Esophagus muscularis mucosa (tissue), 4 donors: Measurements from ENCODE around the gene SPATA2L. TPM values are rescaled to one million over a fixed set of nuclear protein-coding genes. Genes with fewer than 3 reads are reported as not detected.
A peak's percentile ranks its signal among the peaks of the same experiment; 100 is the strongest.

ENCODE experiments used
- DNase-seq: peaks from one replicate; pipeline ENCODE4 v3.0.0-alpha.2; 2017; ENCODE audit errors: extremely low spot score
- H3K27ac ChIP-seq, 4 donors: fragments of 200-600 bp; sonication (generic); replicated peaks in 1 of 4; 1 replicate in 3 of 4; 2 replicates in 1 of 4; pipeline ENCODE4 v1.5.1; 2016 to 2019; ENCODE audit warnings: mild to moderate bottlenecking in 1 of 4
- H3K27me3 ChIP-seq, 4 donors: fragments of 200-600 bp; sonication (generic); one replicate each; pipeline versions ENCODE4 v1.5.1 to v1.6.0; 2016 to 2019
- H3K36me3 ChIP-seq, 4 donors: fragments of 200-600 bp; sonication (generic); one replicate each; pipeline ENCODE4 v1.5.1; 2016 to 2019
- H3K4me1 ChIP-seq, 4 donors: fragments of 200-600 bp; sonication (generic); one replicate each; pipeline ENCODE4 v1.5.1; 2016 to 2019
- H3K4me3 ChIP-seq, 4 donors: fragments of 200-600 bp; sonication (generic); 1 replicate in 2 of 4; 2 replicates in 2 of 4; pipeline ENCODE4 v1.5.1; 2016 to 2019; ENCODE audit warnings: mild to moderate bottlenecking in 4 of 4, moderate library complexity in 1 of 4
- H3K9me3 ChIP-seq, 4 donors: fragments of 200-600 bp; sonication (generic); 1 replicate in 3 of 4; 2 replicates in 1 of 4; pipeline ENCODE4 v1.5.1; 2016 to 2019
- CTCF ChIP-seq, 3 experiments: fragments of 200-600 bp in 2 of 3; fragments of 450-650 bp in 1 of 3; sonication (generic) in 2 of 3; IDR thresholded peaks; one replicate each; pipeline ENCODE4 v1.5.1; 2017 to 2019; ENCODE audit warnings: antibody characterized with exemption in 3 of 3, mild to moderate bottlenecking in 2 of 3, moderate library complexity in 1 of 3
- EP300 ChIP-seq: sonication (generic); formaldehyde crosslinking; IDR thresholded peaks from one replicate; pipeline ENCODE4 v1.6.1; 2017; ENCODE audit warnings: antibody characterized with exemption
- POLR2A ChIP-seq: fragments of 450-650 bp; IDR thresholded peaks from one replicate; pipeline ENCODE4 v1.6.1; 2017; ENCODE audit warnings: antibody characterized with exemption, moderate library complexity, mild to moderate bottlenecking, low read depth
- POLR2AphosphoS5 ChIP-seq, 2 donors: sonication (generic); formaldehyde crosslinking; IDR thresholded peaks; one replicate each; pipeline ENCODE4 v1.6.1; 2017; ENCODE audit warnings: antibody characterized with exemption in 2 of 2
- WGBS: methylation state at CpG from one replicate; pipeline ENCODE4 v1.1.5; 2018; 5-methylcytosine and 5-hydroxymethylcytosine counted together
- intact Hi-C: fragments of 100-400 bp; cut with DNase I; formaldehyde crosslinking; loops from one replicate; pipeline ENCODE4 v1.15.1; 2023
- total RNA-seq, 4 donors: library from RNA; depleted of rRNA; stranded (reverse); fragments of >200 nt; gene quantifications; one replicate each; pipeline versions ENCODE4 v1.1.0 to v1.2.1, GENCODE V29; 2016

SPATA2L gene
- total RNA-seq, 4 donors from 2014 or later: 10.8 to 32.0 (median 21.9) TPM

- WGBS: 90% methylated on average over 6 of the region's 7 CpGs
- intact Hi-C loops: no loop called here
- no peak for DNase-seq
- H3K27ac ChIP-seq: no peak overlapping the region
- no peaks in the 10 kb centered on the region for H3K27me3 ChIP-seq
- no peak overlapping the region for H3K4me3 ChIP-seq
- H3K36me3 ChIP-seq: peaks cover 0 to 47% (median 31%) of the 10 kb centered on the region in 4 donors
- H3K4me1 ChIP-seq: peaks cover 19 to 44% (median 24%) of the 10 kb centered on the region in 4 donors
- no peak for TF ChIP-seq POLR2A
- TF ChIP-seq EP300: no peak
- H3K9me3 ChIP-seq: no peaks in the 10 kb centered on the region
These were observed 41.4 kb downstream of the SPATA2L start for GRCh38 chr16:89660146-89660545.

GRCh38 chr16:89658221-89658879, 43.2 kb downstream of the SPATA2L start:
- Histone ChIP-seq H3K36me3 (peaks cover 0 to 43% (median 31%) of the 10 kb centered on the region in 4 donors), H3K27ac (peak overlapping the region; percentile 80 to 88 (median 84)), H3K9me3 (no peaks in the 10 kb centered on the region), H3K27me3 (no peaks in the 10 kb centered on the region), H3K4me3 (peak overlapping the region; percentile 82 to 98 (median 94)), H3K4me1 (peaks cover 19 to 48% (median 24%) of the 10 kb centered on the region in 4 donors)
- no peak for DNase-seq
- intact Hi-C loops: no loop called here
- 14% methylated on average over 24 of the region's 27 CpGs for WGBS
- TF ChIP-seq CTCF (IDR thresholded peaks at IDR 0.05) (no peak), POLR2AphosphoS5 (IDR thresholded peaks at IDR 0.05) (no peak), EP300 (no peak), POLR2A (no peak)

GRCh38 chr16:89657442-89658220, 43.9 kb downstream of the SPATA2L start, which contains the start of the genes CHMP1A and SPATA33:
TSS of gene CHMP1A (minus strand) at chr16:89657708. CDS start at chr16:89657588, 120 bp downstream.
TSS of gene SPATA33 (plus strand) at chr16:89657836. CDS start at chr16:89657912, 76 bp downstream.
- Histone ChIP-seq H3K9me3 (no peaks in the 10 kb centered on the region), H3K27me3 (no peaks in the 10 kb centered on the region), H3K4me3 (peak within 1 kb of the TSS; percentile 82 to 98 (median 94)), H3K36me3 (peaks cover 0 to 43% (median 33%) of the 10 kb centered on the region in 4 donors), H3K27ac (peak within 1 kb of the TSS; percentile 80 to 88 (median 84)), H3K4me1 (peaks cover 19 to 48% (median 24%) of the 10 kb centered on the region in 4 donors)
- WGBS: 0% methylated on average over 9 of the region's 99 CpGs
- DNase-seq: peak; percentile 97
- intact Hi-C loops: no loop called here
- TF ChIP-seq CTCF (IDR thresholded peaks at IDR 0.05) (no peak), POLR2AphosphoS5 (IDR thresholded peaks at IDR 0.05) (peak; percentile 79 to 90)

GRCh38 chr16:89656435-89657121, 44.9 kb downstream of the SPATA2L start:
- Histone ChIP-seq H3K27ac (peak overlapping the region; percentile 80 to 88 (median 84)), H3K4me3 (peak overlapping the region; percentile 82 to 98 (median 94)), H3K36me3 (peaks cover 0 to 41% (median 34%) of the 10 kb centered on the region in 4 donors), H3K27me3 (no peaks in the 10 kb centered on the region), H3K4me1 (peaks cover 19 to 48% (median 24%) of the 10 kb centered on the region in 4 donors), H3K9me3 (no peaks in the 10 kb centered on the region)
- DNase-seq: no peak
- 27% methylated on average over 26 of the region's 32 CpGs for WGBS
- intact Hi-C loops: no loop called here
- TF ChIP-seq POLR2AphosphoS5 (IDR thresholded peaks at IDR 0.05) (no peak), CTCF (IDR thresholded peaks at IDR 0.05) (no peak), POLR2A (no peak), EP300 (no peak)
